HG03060 (cell line): ENCODE measurements around the gene ZNF385C.

Source experiments
- ATAC-seq: cut with Tn5 transposase; IDR thresholded peaks from one replicate; pipeline ENCODE4 v1.9.1; 2021; ENCODE audit warnings: low read depth, moderate number of reproducible peaks; ENCODE audit not compliant: unreplicated experiment

ZNF385C gene

DNA sequence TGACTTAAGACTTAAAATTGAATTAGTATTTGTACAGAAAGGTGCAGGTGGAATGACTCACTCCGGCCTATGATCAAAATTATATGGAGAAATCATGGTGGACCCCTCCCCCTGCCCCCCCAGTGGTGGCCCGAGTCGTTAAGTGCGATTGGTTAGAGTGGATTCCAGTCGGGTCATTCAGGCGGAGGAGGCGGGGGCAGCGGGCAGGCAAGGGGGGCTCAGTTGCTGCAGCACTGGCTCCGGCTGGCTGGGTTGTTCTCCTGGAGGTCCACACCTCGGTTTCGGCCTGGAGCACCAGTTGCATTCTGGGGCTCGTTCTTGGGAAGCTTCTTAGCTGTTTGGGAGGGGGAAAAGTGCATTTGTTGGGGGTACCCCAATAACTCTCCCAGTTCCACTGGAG lies 27.3 kb upstream of the ZNF385C start:
- ATAC-seq: no peak

DNA sequence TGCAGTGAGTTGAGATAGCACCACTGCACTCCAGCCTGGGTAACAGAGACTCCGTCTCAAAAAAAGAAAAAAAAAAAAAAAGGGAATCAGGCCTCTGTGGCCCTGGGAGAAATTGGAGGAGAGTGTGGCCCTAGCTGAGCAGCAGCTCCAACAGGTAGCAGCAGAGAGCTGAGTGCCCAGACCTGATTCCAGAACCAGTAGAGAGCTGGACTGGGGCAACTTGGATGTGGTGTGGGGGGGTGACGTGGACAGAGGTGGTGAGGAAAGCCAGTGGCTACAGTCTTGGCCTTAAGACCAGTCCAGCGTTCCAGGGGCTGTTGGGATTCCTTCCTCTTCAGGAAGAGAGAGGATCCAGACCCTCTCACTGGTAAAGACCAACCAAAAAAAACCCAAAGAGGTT lies 26.0 kb upstream of the ZNF385C start:
- no peak for ATAC-seq

DNA sequence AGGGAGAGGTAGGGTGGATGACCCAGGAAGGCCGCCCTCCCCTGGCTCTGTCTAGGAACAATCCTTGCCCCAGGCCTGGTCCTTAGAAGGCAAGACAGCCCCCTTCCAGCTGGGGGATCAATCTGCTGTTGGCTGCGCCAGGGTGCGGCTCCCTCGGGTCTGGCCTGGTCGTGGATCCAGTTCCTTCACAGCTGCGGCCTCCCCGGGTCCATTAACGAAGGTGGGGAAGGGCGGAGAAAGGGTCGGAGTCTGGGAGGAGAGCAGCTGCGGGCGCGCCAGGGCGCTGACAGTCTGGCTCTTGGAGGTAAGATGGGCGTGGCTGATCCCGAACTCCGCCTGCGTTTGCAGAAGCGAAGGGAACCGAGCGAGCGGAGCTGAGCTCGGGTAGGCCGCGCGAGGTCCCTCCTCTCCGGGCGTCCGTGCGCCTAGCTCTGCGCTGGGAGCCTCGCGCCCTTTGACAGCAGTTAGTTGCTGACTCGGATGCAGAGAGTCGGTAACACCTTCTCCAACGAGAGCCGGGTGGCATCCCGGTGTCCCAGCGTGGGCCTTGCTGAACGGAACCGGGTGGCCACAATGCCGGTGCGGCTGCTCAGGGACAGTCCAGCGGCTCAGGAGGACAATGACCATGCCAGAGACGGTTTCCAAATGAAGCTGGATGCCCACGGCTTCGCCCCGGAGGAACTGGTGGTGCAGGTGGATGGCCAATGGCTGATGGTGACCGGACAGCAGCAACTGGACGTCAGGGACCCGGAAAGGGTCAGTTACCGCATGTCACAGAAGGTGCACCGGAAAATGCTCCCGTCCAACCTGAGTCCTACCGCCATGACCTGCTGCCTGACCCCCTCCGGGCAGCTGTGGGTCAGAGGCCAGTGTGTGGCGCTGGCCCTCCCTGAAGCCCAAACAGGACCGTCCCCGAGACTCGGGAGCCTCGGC lies 24.4 kb upstream of the ZNF385C start, which contains the start of gene HSPB9:
HSPB9 (plus strand) TSS at position 434 of the 933 bp plus-strand sequence; CDS start at position 481, 47 bp downstream.
- ATAC-seq: no peak

DNA sequence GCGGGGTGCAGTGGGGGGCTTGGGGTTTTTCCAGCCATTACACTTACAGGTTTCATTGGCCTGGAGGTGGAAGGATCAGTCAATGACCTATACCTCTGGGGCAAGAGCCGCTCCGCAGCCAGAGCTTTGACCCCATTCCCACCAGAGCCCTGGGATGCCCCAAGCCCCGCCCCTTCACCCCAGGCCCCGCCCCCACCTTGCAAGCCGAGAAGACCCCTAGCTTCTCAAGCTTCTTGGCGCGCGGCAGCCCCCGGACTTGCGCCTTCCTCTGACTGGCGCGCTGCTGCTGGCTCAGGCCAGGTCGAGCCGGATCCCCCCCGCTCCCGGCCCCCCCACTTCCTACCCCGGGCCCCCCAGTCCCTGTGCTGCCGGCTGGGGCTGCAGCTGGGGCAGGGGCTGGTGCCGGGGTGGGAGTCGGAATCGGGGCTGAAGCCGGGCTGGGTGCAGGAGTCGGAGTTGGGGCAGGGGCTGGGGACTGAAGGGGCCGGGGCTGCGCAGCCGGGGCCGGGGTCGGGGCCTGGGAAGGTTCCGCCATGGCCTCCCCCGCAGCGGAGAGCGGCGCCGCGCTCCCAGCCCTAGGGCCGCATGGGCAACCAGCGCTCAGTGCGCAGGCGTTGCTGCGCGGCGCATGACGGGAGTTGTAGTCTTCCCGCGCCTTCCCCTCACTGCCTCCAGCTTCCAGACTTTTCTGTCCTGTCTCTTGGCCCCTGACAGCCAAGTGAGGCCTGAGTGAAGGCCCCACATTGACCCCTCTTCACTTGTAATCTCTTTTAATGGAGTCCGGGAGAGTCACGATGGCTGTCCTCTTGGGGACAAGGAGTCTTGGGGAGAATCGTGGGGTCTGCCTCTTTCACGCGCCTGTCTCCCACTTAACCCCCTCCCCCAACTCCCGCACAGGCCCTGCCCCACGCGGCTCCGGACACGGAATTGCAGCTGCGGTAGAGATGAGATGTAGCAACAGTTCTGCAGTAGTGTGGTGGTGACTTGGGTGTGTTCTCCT lies 22.8 kb upstream of the ZNF385C start, which contains the start of gene KAT2A:
KAT2A (minus strand) TSS at position 598 of the 1,000 bp plus-strand sequence; CDS start at position 535, 63 bp downstream.
- ATAC-seq: no peak

DNA sequence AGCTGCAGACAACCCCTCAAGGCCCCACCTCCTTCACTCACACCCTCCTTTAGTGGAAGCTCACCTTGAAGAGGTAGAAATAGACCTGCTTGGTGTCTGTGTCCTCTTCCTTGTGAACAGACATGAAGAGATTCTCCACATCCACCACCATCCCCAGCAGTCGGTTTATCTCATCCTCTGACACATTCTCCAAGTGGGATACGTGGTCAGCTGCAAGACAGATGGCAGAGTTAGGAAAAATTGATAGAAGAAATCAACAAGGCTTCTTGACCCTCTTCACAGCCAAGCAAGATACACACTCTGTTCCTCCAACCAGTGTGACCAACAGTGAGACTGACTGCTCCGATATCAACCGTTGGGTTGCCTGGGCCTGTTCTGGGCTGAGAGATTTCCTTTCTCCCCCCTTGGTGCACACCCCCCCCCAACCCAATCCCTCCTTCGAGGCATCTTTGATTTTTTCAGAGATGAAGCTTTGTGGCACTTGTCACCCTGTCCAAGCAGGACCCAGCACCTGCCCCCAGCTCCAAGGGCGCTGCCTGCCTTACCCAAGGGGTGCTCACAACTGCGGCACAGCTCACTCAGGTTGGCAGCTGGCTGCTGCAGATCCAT lies 22.0 kb upstream of the ZNF385C start:
- no peak for ATAC-seq

DNA sequence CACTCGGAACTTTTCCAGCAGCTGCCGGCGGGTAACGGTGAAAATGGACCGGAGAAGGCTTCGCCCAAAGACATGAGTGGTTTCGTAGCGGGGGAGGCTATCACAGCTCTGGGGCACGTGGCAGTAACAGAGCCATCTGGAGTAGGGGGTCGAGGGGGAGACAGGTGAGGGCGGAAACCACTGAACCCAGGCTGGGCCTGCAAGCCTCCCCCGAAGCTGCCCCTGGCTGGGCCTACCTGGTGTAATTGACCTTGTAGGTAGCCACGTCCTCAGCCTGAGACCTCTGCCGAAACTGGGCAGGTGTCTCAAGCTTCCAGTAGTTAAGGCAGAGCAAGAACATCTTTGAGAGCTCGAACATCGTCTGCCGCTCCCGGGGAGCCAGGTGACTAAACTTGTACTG lies 21.0 kb upstream of the ZNF385C start:
- ATAC-seq: no peak

DNA sequence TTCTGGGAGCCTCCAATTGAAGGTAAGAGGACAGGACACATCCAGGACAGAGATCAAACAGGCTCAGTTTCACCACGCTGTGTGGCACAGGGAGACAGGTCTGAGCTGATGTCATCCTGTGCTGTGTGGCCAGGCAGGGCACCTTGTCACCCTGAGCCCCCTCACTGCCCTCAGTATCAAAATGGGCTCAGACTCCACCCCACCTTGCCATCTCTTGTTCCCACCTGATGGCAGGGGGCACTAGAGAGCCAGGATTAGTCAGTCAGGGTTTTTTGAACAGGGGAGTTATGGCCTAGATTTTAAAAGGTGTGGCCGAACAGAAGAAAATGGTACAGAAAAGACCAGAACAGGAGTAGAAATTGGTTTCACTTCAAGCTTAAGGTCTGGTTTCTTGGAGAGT lies 20.3 kb upstream of the ZNF385C start:
- ATAC-seq: no peak

DNA sequence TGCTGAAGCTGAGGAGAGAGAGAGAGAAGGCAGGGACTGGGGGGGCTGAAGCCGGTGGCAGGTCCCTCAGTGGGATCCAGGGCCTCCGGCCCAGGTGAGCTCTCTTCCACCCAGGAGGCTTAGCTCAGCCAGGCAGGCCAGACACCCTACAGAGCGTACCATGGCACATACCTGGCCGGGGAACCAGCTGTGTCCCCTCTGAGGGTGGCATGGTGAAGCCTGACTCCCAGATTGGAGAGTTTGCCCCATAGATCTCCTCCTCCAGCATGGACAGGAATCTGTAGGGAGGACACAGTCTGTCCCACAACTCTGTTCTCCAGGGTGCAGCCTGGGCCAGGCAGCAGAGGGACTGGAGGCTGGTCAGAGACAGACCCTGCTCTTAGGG lies 19.8 kb upstream of the ZNF385C start:
- ATAC-seq: no peak

DNA sequence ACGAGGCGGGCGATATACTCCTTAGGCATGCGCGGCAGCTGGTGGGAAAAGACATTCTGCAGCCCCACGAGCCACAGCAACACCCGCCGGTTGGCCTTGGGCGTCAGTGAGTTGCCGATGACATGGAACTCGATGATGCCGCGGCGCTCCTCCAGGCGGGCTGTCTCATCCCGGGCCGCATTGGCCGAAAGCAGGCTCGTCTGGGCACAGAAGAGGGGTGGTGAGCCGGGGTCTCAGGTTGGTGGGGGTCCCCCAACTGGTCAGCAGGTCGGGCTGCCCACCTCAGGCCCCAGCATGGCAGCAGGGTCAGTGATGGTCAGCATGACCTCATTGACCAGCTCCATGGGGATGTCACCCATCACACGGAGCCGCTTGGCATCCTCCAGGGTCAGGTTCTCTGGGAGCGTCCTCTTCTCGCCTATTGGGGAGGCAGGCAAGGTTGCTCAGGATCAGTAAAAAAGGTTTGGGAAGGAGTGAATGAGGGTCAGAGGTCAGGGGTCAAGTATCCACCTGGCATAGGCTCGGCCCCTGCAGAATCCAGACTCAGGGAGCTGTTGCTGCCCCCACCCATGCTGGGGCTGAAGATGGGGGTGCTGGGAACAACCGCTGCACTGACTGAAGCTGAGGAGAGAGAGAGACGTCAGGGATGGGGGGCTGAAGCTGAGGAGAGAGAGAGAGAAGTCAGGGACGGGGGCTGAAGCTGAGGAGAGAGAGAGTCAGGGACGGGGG lies 19.3 kb upstream of the ZNF385C start:
- no peak for ATAC-seq

DNA sequence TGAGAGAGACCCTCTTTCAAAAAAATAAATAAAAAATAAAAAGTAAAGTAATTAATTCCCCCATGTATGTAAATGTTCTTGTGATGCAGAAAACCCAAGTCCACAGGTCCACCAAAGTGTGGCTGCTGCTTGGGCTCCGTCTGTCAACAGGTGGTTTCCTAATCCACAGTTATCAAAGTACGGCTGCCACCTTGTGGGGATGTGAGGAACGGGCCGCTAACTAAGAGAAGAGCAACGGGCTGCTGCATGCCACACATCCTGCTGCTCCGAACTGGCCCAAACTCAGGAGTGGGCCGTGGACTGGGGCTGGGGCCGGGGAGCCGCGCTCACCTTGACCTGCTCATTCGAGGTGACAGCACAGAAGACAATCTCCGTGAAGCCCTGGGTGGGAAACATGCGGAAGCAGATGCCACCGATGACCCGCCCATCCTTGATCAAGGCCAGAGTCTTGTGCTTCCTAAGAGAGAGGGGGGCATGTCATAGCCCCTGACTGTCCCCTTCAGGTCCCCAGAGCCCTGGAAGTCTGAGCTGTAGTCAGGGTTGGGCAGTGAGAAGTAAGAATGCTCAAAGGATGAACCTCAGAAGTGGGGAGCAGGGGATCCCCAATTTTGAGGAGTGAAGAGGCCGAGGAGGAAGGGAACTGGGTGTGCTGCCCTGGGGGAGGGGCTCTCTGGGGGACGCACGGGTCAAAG lies 18.6 kb upstream of the ZNF385C start:
- no peak for ATAC-seq

DNA sequence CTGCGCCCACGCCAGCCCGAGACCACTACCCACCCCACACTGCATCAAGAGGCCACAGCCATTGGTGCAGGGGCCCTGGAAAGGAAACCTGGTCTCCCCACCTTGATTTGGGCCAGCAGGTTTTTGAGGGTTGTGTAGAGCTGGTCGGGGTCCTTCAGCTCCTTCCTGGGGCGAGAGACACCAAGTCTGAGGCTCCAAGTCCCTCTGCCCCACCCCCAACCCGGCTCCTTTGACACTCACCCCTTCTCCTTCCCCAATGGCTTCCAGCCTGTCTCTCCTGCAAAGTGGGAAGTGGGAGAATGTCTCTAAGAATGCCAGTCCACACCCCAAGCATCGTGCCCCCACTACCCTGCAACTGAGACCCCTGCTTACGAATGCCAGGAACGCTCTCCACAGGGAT lies 15.8 kb upstream of the ZNF385C start:
- ATAC-seq: no peak

DNA sequence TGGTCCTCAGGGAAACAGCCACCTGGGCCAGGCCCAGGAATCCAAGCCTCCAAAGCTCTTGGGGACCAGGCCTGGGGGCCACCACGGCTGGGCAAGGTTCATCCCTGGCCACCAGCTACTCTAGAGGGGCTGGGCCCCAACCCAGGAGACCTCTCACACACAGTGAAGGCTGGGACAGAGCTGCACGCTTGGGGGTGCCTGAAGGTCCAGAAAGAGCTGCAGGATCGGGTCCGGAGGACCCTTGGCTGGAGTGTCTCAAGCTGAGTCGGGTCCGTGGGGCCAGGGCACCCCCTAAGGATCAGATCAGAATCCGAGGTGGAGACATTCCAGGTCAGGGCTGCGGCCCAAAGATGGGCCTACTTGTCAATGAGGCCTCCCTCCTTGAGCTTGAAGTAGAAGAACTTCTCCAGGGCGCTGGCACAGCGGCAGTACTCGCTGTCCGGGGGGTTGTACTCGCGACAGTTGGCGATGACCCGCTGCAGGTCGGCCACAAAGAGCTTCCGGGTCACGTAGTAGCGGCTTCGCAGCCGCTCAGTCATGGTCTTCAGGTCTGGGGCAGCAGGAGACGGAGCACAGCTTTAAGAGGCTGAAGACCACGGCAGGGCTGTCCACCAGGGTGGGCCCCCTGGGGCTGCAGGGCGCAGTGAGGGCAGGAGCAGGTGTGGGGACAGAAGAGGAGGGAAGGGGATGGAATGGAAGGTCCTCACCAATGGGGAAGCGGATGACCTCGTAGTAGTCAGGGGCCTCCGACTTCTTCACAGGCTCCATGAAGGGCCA lies 15.2 kb upstream of the ZNF385C start:
- ATAC-seq: no peak

DNA sequence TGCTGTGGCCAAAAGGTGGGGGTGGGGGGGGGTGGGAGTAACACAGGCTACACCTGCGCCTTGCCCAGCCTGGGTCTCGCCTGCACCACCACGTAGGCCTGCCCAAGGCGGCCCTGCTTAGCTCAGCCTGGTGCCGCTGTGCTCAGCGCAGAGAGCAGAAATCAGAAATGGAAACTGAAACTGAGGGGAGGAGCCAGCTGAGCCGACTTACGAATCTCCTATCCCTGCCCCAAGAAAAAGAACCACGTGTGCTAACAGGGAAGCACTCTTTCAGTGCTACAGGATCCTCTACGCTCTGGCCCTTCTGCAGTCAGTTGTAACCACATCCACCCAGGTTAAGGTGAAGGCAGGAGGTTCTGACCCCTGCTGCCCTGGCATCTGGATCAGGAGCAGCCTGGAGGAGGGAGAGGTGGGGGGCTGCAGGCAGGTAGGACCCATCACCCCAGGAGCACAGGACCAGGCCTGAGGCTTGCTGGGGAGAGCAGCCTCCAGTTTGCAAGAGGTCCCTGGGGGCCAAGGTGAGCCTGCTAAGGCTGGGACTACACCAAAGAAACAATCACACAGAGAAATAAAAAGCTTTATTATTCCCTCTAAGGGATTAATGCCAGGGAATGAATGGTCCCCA lies 14.4 kb upstream of the ZNF385C start, which contains the start of gene DHX58:
DHX58 (minus strand) TSS at position 163 of the 625 bp plus-strand sequence. CDS start 822 bp downstream, outside the sequence.
- peak; percentile 53 for ATAC-seq

DNA sequence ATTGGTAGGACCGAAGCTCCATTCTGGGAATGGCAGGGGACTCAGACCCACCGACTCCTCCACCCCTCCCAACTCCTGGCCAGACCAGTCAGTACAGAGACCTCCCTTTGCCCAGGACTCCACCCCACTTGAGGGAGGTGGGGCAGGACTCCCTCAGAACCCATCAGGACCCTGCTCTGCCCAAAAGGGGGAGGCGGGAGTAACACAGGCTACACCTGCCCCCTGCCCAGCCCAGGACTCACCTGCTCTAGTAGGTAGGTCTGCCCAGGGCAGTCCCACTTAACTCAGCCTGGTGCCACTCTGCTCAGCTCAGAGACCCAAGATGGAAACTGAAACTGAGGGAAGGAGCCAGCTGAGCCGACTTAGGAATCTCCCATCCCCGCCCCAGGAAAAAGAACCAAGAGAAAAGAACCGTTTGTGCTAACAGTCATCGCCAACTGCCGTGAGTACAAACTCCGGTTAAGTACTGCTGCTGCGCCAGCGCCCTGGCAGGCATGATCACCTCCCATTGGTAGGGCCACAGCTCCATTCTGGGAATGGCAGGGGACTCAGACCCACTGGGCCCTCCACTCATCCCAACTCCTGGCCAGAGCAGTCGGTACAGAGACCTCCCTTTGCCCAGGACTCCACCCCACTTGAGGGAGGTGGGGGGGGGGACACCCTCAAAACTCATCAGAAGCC lies 13.7 kb upstream of the ZNF385C start:
- no peak for ATAC-seq

DNA sequence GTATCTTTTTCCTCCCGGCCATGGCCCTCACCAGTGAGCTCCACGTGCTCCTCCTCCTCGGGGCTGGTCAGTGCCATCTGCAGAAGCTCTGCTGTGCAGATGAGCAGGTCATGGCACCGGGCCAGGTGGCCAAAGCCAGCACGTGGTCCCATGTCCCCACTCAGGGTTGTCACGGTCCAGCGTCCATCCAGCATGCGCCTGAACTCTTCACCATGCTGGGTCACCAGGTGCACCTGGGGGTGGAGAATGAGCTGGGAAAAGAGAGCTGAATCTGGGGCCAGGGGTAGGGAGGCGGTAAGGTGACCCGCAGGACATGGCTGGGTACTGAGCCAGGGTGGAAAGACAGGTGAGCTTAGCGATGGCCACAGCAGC lies 13.0 kb upstream of the ZNF385C start:
- no peak for ATAC-seq

DNA sequence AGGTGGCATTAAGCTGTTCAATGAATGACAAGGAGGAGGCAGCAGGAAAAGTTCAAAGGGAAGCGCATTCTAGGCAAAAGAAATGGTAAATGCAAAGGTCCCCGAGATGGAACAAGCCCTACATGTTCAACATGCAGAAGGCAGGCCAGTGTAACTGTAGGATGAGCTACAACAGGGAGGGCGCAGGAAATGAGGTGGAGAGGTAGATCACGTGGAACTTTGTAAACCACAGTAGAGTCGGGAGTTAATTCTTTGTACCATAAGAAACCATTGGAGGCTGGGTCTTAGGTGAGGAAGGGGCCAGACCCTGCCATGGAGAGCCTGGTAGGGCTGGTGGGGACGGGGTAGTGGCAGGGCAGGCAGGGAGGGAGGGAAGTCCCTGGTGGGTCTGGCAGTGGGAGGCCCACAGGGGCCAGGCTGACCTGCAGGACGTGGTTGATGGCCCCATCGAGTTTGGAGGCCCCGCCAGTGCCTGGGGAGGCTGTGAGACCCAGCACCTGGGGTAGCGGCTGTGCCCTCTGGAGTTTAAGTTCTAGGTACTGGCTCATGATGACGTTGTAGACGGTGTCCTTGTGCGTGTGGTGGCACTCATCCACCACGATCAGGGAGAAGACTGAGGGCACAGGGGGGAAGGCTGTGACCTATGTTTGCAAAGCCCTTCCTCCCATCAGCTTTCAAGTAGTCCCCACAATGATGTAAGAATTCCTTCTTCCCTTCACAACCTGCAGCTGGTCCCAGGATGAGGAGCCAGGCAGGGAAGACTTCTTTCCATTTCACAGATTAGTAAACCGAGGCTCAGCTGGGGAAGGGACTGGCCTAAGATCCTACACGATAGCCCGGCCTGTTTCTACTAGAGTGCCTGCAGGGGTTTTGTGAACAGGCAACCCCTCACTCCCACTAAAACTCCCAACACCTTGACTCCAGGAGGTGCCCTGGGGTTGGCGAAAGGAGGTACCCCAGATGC lies 12.3 kb upstream of the ZNF385C start:
- no peak for ATAC-seq
